Measurements from ENCODE around the gene ARMCX4. TPM values are rescaled to one million over a fixed set of nuclear protein-coding genes. Genes with fewer than 3 reads are reported as not detected.
"Not testable (repeated sequence)": the region's sequence is repeated elsewhere in the genome, so short reads cannot be mapped to it uniquely, and the experiment has no call there.

Gene ARMCX4
- total RNA-seq, 2 donors from 2014 or later = 4.1 to 6.3 TPM

DNA sequence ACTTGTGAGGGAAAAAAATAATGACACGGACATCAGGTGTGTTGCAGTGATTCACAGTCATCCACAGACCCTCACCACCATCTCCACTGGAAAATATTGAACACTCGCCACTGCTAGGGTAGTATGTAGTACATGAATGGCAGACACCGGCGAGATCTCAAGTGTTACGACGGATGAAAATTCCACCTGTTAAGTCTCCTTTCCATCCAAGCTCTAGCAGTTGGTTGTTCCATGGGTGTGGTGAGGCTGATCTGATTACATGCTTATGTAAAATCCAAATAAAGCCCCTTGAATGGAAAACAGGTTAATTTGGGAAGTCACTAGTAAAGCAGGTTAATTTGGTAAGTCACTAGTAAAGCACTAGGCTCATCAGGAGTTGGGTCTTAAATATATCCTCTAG, 1.1 kb upstream of the ARMCX4 start:
- Histone ChIP-seq H3K27me3 (no peaks in the 10 kb centered on the region), H3K4me3 (no peak overlapping the region), H3K9me3 (no peaks in the 10 kb centered on the region), H3K4me1 (no peaks in the 10 kb centered on the region), H3K27ac (no peak overlapping the region), H3K36me3 (no peaks in the 10 kb centered on the region), H3K9ac (ENCODE audit: low read depth in 2 of 2, low read length in 2 of 2) (no peak overlapping the region)
- DNase-seq = no peak
- TF ChIP-seq, protein P1, sequence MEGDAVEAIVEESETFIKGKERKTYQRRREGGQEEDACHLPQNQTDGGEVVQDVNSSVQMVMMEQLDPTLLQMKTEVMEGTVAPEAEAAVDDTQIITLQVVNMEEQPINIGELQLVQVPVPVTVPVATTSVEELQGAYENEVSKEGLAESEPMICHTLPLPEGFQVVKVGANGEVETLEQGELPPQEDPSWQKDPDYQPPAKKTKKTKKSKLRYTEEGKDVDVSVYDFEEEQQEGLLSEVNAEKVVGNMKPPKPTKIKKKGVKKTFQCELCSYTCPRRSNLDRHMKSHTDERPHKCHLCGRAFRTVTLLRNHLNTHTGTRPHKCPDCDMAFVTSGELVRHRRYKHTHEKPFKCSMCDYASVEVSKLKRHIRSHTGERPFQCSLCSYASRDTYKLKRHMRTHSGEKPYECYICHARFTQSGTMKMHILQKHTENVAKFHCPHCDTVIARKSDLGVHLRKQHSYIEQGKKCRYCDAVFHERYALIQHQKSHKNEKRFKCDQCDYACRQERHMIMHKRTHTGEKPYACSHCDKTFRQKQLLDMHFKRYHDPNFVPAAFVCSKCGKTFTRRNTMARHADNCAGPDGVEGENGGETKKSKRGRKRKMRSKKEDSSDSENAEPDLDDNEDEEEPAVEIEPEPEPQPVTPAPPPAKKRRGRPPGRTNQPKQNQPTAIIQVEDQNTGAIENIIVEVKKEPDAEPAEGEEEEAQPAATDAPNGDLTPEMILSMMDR (IDR thresholded peaks at IDR 0.05) = no peak
- intact Hi-C loops (cut with DNase I) = no loop called here

DNA sequence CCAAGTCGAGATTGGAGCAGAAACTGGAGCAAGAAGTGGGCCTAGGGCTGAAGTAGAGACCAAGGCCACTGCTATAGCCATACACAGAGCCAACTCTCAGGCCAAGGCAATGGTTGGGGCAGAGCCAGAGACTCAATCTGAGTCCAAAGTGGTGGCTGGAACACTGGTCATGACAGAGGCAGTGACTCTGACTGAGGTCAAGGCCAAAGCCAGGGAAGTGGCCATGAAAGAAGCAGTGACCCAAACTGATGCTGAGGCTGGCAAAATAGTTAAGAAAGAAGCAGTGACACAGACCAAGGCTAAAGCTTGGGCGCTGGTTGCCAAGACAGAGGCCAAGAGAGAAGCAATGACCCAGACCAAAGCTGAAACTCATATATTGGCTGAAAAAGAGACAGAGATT, 3.5 kb downstream of the ARMCX4 start:
- Histone ChIP-seq H3K36me3 (no peaks in the 10 kb centered on the region), H3K9ac (ENCODE audit: low read depth in 2 of 2, low read length in 2 of 2) (no peak overlapping the region), H3K4me1 (no peaks in the 10 kb centered on the region), H3K27ac (no peak overlapping the region), H3K27me3 (no peaks in the 10 kb centered on the region), H3K9me3 (no peaks in the 10 kb centered on the region), H3K4me3 (no peak overlapping the region)
- DNase-seq = no peak
- TF ChIP-seq, protein P1 (IDR thresholded peaks at IDR 0.05) = no peak
- intact Hi-C loops (cut with DNase I) = no loop called here

DNA sequence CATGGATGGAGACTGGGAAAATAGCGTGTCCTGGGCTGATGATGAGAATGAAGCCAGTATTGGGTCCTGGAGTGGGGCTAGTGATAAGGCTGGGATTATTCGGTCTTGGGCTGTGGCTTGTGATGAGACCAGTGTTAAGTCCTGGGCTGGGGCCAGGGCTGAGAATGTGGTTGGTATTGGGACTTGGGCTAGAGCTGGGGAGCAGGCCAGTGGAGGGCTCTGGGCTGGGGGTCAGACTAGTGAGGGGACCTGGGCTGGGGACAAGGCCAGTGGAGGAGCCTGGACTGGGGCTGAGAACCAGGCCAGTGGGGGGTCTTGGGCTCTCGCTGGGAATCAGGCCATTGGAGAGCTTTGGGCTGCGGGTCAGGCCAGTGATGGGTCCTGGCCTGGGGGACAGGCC, 6.7 kb downstream of the ARMCX4 start:
- no peak overlapping the region for H3K9ac ChIP-seq (ENCODE audit: low read depth in 2 of 2, low read length in 2 of 2)
- TF ChIP-seq, protein P1 (IDR thresholded peaks at IDR 0.05) = no peak
- intact Hi-C loops (cut with DNase I) = no loop called here
- no peaks in the 10 kb centered on the region for H3K36me3 ChIP-seq
- no peak overlapping the region for H3K4me3 ChIP-seq
- no peak overlapping the region for H3K27ac ChIP-seq
- H3K9me3 ChIP-seq = no peaks in the 10 kb centered on the region
- no peaks in the 10 kb centered on the region for H3K4me1 ChIP-seq
- DNase-seq = no peak
- no peaks in the 10 kb centered on the region for H3K27me3 ChIP-seq

DNA sequence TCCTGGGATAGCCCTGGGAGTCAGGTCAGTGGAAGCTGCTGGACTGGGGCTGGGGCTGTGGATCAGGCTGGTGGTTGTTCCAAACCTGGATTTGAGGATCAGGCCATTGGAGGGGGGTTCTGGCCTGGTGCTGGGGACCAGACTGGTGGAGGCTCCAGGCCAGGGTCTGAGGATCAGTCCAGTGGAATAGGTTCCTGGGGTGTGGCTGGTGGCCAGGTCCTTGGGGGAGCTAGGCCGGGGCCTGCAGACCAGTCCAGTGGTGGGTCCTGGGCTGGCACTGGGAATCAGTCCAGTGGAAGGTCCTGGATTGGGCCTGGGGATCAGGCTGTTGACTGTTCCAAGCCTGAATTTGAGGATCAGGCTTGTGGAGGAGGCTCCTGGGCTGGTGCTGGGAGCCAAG, 8.0 kb downstream of the ARMCX4 start:
- intact Hi-C loops (cut with DNase I) = no loop called here
- TF ChIP-seq, protein P1 (IDR thresholded peaks at IDR 0.05) = no peak
- no peak for DNase-seq

DNA sequence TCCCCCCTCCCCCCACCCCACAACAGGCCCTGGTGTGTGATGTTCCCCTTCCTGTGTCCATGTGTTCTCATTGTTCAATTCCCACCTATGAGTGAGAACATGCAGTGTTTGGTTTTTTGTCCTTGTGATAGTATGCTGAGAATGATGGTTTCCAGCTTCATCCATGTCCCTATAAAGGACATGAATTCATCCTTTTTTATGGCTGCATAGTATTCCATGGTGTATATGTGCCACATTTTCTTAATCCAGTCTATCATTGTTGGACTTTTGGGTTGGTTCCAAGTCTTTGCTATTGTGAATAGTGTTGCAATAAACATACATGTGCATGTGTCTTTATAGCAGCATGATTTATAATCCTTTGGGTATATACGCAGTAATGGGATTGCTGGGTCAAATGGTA, 17.7 kb downstream of the ARMCX4 start:
- H3K4me3 ChIP-seq; DNase-seq; H3K36me3 ChIP-seq; H3K27ac ChIP-seq; H3K9ac ChIP-seq (ENCODE audit: low read depth in 2 of 2, low read length in 2 of 2); H3K27me3 ChIP-seq; H3K4me1 ChIP-seq; intact Hi-C loops (cut with DNase I); H3K9me3 ChIP-seq: not testable (repeated sequence)

More for the DNA sequence above, 8.0 kb downstream of the ARMCX4 start:
- no peak overlapping the region for H3K9ac ChIP-seq (ENCODE audit: low read depth in 2 of 2, low read length in 2 of 2)
- H3K36me3 ChIP-seq = no peaks in the 10 kb centered on the region
- no peaks in the 10 kb centered on the region for H3K9me3 ChIP-seq
- no peak overlapping the region for H3K4me3 ChIP-seq
- no peaks in the 10 kb centered on the region for H3K4me1 ChIP-seq
- no peaks in the 10 kb centered on the region for H3K27me3 ChIP-seq
- no peak overlapping the region for H3K27ac ChIP-seq

DNA sequence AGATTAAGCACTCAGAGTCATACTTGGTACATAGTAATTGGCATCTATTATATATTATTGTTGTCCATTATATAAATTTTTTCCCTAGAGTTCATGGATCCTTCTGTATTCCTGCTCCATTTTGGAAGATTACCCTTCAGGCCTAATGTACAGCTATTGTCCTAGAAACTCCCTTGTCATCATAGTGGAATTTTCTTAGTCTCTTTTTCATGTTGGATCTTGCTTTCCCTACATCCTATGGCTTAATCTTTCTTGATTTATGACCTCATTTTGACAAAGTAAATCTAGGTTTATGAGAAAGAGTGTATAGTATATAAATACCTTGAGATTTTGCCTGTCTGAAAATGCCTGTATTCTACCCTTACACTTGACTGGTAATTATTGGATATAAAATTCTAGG, 22.1 kb downstream of the ARMCX4 start:
- no peak overlapping the region for H3K9ac ChIP-seq (ENCODE audit: low read depth in 2 of 2, low read length in 2 of 2)
- no peak for DNase-seq
- TF ChIP-seq, protein P1 (IDR thresholded peaks at IDR 0.05) = no peak
- H3K27me3 ChIP-seq = no peaks in the 10 kb centered on the region
- H3K36me3 ChIP-seq = no peaks in the 10 kb centered on the region
- H3K4me1 ChIP-seq = no peaks in the 10 kb centered on the region
- H3K27ac ChIP-seq = no peak overlapping the region
- H3K9me3 ChIP-seq = no peaks in the 10 kb centered on the region
- intact Hi-C loops (cut with DNase I) = no loop called here
- H3K4me3 ChIP-seq = no peak overlapping the region
